Fibroblast of skin of back (primary cell): ENCODE measurements around the gene RNGTT. TPM values are rescaled to one million over a fixed set of nuclear protein-coding genes. Genes with fewer than 3 reads are reported as not detected.
"Not testable (repeated sequence)": the region's sequence is repeated elsewhere in the genome, so short reads cannot be mapped to it uniquely, and the experiment has no call there.

ENCODE experiments used
- DNase-seq: peaks from one replicate; pipeline ENCODE4 v3.0.0-alpha.2; 2013
- polyA plus RNA-seq, 2 experiments: library from polyadenylated mRNA; unstranded; fragments of 120-200 nt; gene quantifications; one replicate each; pipeline ENCODE4 v1.2.1, GENCODE V29; 2013; ENCODE audit not compliant: insufficient read length in 2 of 2

Gene RNGTT
- polyA plus RNA-seq (2013, experiment 1 of 2; ENCODE audit: insufficient read length), result 13.9 TPM
- 14.8 TPM for polyA plus RNA-seq (2013, experiment 2 of 2; ENCODE audit: insufficient read length)

GRCh38 chr6:88963139-88964090, at the start of gene RNGTT:
Gene RNGTT (minus strand): TSS chr6:88963618. CDS start chr6:88963409, 209 bp downstream.
- DNase-seq, result peak; percentile 98

- no peak for DNase-seq
These were observed 48.0 kb upstream of the RNGTT start for GRCh38 chr6:89011436-89011835.

DNA sequence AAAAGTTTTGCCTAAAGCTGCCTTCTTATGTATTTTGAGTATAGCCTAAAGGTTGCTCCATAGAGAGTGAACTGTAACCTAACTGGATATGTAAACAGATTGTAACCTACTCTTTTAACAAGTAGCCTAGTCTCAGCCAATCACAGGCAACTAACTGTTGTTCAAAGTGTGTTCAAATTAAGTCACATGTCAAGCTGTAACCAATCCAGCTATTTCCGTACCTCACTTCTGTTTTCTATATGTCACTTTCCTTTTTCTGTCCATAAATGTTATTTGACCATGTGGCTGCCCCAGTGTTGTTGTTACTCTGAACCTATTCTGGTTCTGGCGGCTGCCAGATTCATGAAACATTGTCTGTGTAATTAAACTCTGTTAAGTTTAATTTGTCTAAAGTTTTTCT, 47.4 kb upstream of the RNGTT start:
- DNase-seq, result no peak

GRCh38 chr6:89009624-89010059, 46.2 kb upstream of the RNGTT start:
- no peak for DNase-seq

GRCh38 chr6:89008815-89009374, 45.5 kb upstream of the RNGTT start:
- no peak for DNase-seq

DNA sequence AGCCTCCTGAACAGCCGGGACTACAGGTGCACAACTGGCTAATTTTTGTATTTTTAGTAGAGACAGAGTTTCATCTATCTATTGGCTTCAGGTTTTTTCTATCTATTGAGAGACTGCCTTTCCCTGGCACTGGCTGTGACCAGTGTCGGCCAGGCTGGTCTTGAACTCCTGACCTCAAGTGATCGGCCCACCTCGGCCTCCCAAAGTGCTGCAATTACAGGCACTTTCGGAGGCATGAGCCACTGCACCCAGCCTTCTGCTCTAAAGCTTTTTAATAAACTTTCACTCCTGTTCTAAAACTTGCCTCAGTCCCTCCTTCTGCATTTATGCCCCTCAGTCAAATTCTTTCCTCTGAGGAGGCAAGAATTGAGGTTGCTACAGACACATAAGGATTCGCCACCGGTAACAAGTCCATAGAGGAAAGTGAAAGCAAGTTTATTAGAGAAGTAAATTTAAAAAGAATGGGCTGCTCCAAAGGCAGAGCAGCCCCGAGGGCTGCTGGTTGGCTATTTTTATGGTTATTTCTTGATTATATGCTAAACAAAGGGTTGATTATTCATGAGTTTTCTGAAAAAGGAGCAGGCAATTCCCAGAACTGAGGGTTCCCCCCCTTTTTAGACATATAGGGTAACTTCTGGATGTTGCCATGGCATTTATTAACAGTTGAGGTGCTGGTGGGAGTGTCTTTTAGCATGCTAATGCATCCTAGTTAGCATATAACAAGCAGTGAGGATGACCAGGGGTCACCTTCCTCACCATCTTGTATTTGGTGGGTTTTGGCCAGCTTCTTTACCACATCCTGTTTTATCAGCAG, 44.8 kb upstream of the RNGTT start:
- no peak for DNase-seq

DNA sequence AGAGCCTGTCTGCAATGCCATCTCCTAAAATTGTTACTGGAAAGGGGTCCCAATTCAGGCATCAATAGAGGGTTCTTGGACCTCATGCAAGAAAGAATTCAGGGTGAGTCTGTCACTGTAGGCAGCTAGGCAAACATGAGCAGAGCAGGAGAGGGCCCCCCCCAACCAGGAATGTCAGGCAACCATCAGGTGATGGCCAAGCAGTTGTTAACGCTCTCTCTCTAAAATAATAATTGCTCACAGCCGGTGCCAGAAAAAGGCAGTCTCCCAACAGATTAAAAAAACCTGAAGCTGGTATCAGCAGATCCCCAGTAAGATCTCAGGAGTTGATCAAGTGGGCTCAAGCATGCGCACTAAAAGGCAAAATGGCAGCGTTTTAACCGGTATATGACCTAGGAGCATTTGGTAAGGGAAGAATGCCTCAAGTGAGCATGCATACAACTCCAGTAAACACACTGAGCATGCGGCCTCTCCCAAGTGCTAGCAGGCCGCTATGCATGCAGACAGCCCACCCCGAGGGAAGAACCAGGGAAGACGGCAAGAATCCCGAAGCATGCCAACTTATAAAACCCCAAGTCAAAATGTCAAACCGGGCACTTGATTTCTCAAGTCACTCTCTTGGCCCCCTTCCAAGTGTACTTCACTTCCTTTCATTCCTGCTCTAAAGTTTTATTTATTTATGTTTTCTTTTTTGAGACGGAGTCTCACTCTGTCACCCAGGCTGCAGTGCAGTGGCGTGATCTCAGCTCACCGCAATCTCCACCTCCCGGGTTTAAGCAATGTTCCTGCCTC, 44.0 kb upstream of the RNGTT start:
- DNase-seq, result no peak

DNA sequence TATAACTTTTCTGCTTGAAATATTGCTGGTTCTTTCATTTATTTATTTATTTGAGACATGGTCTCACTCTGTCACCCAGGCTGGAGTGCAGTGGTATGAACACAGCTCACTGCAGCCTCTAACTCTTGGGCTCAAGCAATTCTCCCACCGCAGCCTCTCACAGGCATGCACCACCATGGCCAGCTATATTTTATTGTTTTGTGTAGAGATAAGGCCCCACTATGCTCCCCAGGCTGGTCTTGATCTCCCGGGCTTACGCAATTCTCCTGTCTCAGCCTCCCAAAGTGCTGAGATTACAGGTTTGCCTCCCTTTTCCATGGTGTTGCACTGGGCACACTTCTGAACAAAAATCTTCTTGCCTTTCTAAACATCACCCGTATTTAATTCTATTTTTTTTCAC, 39.1 kb upstream of the RNGTT start:
- DNase-seq, result no peak

GRCh38 chr6:88997327-88997726, 33.9 kb upstream of the RNGTT start:
- no peak for DNase-seq

DNA sequence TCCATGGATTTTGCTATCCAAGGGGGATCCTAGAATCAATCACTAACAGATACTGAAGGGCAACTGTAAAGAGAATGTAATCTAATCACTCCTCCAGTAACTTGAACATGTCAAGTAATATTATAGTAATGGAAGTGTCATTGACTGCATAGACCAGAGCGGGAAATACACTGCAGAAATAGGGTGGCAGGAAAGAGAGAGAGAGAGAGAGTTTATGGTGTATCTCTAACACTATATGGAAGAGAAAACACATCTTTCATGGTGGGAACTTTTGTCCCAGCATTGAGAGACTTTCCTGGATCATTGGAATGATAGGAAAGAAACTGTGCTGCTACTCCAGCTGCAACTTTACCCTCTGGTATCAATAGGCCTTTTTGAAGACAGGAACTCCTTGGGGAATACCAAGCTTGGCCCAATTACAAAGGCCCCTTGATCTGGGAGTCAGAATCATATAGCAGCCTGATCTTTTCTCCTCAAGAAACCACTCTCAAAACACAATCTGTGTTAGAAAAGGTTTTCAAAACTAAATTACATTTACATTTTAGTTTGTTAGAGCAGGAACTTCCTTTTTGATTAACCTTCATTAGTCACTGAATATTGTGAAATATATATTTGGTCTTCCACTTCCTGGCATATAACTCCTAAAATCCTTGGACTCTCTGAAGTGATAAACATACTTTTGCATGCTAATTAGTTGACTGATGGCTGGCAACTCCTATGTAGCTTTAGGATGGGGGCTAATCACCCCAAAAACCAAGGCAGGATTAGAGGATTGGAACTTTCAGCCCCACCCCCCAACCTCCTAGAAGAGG, 29.5 kb upstream of the RNGTT start:
- DNase-seq, result no peak

DNA sequence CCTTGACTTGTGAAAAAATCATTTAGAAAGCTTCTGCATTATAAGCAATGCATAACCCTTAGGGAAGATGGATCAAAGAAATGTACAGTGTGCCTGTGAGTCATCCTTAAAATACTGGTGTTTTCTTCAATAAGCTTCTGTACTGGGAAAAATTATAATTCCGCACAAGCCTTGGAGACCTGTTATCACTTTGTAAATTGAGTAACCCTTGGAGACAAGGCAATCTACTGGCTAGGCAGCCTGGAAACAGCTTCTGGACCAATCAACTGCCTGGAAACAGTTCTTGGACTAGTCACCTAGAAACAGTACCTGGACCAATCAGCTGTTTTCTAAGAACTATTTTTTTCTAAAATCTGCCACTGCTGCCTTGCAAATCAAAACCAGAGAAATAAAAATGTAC, 25.8 kb upstream of the RNGTT start:
- DNase-seq, result no peak

DNA sequence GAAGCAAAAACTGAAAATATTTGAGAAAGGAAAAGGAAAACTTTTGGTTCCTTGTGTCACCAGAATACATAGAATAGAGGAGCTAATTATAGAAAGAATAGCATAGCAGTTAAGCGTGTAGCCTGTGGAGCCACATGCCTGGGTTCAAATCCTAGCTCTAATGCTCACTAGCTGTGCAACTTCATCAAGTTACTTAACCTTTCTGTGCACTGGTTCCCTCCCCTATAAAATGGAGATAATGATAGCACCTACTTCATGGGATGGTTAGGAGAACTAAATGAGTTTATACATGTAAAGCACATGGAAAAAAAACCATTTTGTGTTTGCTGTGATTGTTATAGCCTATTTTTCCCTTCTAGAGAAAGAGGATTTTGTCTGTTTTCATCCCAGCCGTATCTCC, 24.5 kb upstream of the RNGTT start:
- DNase-seq, result no peak

DNA sequence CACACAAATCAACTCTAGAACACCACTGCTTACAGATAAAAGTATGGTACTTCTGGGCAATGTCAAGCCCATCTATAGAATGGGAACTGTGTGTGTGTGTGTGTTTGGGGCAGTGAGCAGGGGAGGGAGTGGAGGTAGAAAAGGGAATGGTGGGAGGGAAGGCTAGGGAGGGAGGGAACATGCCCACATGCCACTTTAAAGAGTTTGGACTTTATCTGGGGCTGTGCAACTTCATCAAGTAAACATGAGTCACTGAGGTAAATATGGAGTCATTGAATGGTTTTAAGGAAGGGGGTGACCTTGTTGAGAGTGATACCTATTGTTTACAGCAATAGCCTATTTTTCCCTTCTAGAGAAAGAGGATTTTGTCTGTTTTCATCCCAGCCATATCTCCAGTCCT, 22.5 kb upstream of the RNGTT start:
- no peak for DNase-seq

DNA sequence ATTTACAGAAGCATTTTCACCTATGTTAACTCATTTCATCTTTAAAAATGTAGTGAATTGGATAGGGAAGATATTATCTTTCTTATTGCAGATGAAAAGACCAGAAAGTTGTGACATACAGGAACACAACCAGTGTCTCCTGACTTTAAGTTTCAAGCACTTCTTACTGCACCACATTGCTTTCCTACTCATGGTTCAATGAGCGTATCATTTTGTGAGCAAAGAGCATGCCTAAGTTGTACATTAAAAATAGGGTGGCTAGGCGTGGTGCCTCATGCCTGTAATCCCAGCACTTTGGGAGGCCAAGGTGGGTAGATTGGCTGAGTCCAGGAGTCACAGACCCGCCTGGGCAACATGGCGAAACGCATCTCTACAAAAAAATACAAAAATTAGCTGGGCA, 21.2 kb upstream of the RNGTT start:
- no peak for DNase-seq

- no peak for DNase-seq
These were observed 20.7 kb upstream of the RNGTT start for GRCh38 chr6:88984152-88984551.

DNA sequence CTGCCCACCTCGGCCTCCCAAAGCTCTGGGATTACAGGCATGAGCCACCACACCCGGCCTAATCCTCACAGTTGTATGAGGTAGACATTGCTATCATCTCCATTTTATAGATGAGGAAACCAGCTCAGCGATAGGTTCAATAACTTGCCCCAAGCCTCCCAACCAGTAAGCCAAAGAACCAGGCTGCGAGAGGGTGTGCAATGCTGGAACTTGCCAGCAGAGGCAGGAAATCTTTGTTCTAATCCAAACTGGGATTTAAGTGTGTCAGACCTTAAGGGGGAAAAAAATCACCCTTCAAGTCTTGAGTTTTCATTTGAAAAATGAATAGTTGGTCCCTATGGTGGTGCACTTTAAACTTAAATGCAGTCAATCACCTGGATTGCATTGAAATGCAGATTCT, 20.1 kb upstream of the RNGTT start:
- peak; percentile 16 for DNase-seq

- DNase-seq, result not testable (repeated sequence)
These were observed 19.7 kb upstream of the RNGTT start for GRCh38 chr6:88983129-88983528.

DNA sequence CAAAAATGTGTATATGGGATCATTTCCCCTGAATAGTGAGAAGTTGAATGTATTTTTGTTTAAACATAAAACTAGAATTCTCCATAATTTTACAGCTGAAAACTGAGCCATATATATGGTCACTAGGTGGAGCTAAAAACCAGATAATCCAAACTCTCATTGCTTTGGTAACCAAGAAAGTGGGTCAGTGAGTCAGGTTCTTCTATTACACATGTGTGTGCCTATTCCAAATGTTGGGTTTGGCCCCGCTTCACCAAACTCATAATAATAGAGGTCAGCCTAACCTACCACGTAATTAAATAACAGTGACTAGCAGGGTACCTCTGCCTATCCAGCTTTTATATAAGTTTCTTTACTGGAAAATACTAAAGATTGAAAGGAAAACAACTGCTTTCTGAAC, 19.3 kb upstream of the RNGTT start:
- DNase-seq, result peak; percentile 77

- DNase-seq, result no peak
These were observed 12.0 kb upstream of the RNGTT start for GRCh38 chr6:88975369-88975768.

DNA sequence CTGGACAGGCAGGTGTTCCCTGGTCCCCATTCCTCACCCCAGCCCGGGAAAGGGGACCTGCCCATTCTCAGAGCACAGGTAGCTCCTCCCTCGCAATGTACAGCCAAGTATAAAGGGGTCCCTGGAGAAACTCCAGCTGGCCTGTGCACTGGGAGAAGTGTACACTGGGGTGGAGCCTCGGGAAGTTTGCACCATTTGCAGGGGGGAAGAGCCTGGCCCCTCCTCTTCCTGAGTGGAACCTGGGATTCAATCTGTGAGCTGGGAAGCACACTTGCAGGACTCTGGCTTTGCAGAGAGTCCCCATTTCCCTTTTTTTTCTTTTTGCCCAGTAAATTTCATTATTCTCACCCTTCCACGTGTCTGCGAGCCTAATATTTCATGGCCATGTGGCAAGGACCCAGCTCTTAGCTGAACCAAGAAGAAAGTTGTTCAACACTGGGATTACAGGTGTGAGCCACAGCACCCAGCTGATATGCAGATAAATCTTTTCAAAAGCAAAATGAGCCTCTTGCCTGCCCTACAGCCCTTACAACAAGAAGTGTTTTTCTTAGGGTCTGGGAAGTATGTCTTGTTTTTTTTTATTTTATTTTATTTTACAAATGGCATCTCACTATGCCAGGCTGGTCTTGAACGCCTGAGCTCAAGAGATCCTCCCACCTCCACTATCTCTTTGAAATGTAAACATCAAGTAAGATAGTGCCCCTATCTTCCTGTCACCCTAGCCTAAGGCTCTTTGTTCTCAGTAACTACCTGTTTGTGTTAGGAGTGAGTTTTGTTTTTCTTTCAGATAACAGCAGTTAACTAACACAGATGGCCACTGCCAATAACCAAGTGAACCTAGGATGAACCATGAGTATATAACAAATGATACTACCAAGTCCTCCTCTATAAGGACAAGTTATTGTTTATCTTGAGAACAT, 9.3 kb upstream of the RNGTT start:
- DNase-seq, result no peak
